ENCODE results near the gene COX5A. TPM values are rescaled to one million over a fixed set of nuclear protein-coding genes. Genes with fewer than 3 reads are reported as not detected.

The COX5A gene
- total and polyA plus RNA-seq, 2 of the 13 experiments (the other 11 are each of a cell fraction or from before 2014, with no cell fraction given): 158 to 218 TPM

DNA sequence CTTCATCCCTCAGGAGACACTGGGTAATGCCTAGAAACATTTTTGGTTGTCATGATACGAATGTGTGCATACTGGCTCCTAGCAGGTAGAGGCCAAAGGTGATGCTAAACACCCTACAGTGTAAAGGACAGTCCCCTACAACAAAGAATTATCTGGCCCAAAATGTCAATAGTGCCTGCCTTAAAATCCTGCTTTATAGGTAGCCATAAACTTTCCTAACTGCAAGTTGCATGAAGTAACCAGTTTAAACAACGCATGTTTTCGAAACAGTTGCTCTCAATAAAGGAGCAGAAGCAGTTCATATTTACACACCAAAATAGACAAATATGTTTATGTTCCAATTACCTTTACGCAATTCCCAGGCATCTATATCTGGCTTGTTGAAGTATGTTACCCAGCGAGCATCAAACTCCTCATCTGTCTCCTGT is 9.1 kb downstream of the COX5A start (continued):
- TF ChIP-seq, protein P1, sequence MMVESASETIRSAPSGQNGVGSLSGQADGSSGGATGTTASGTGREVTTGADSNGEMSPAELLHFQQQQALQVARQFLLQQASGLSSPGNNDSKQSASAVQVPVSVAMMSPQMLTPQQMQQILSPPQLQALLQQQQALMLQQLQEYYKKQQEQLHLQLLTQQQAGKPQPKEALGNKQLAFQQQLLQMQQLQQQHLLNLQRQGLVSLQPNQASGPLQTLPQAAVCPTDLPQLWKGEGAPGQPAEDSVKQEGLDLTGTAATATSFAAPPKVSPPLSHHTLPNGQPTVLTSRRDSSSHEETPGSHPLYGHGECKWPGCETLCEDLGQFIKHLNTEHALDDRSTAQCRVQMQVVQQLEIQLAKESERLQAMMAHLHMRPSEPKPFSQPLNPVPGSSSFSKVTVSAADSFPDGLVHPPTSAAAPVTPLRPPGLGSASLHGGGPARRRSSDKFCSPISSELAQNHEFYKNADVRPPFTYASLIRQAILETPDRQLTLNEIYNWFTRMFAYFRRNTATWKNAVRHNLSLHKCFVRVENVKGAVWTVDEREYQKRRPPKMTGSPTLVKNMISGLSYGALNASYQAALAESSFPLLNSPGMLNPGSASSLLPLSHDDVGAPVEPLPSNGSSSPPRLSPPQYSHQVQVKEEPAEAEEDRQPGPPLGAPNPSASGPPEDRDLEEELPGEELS (CRISPR knock-in tag; IDR thresholded peaks at IDR 0.05): peak; percentile 89
- TF ChIP-seq KLF16 (CRISPR knock-in tag; IDR thresholded peaks at IDR 0.05): no peak; a peak in 1 of 4 replicates
- no peak for TF ChIP-seq ZNF530 (CRISPR knock-in tag; IDR thresholded peaks at IDR 0.05; ENCODE audit: low read depth)
- no peak for TF ChIP-seq JDP2 (CRISPR knock-in tag; IDR thresholded peaks at IDR 0.05; ENCODE audit: borderline replicate concordance)
- TF ChIP-seq SRSF9 (IDR thresholded peaks at IDR 0.05; ENCODE audit: borderline replicate concordance, insufficient read depth, low read depth, low read length, poor library complexity, severe bottlenecking): no peak
- no peak for TF ChIP-seq HNF4G (IDR thresholded peaks at IDR 0.05; ENCODE audit: borderline replicate concordance, low read depth, low read length)
- TF ChIP-seq HNF4G (CRISPR knock-in tag; IDR thresholded peaks at IDR 0.05; ENCODE audit: borderline replicate concordance, low read depth): no peak
- TF ChIP-seq ZNF205 (CRISPR knock-in tag; IDR thresholded peaks at IDR 0.05): no peak
- TF ChIP-seq, protein P2, sequence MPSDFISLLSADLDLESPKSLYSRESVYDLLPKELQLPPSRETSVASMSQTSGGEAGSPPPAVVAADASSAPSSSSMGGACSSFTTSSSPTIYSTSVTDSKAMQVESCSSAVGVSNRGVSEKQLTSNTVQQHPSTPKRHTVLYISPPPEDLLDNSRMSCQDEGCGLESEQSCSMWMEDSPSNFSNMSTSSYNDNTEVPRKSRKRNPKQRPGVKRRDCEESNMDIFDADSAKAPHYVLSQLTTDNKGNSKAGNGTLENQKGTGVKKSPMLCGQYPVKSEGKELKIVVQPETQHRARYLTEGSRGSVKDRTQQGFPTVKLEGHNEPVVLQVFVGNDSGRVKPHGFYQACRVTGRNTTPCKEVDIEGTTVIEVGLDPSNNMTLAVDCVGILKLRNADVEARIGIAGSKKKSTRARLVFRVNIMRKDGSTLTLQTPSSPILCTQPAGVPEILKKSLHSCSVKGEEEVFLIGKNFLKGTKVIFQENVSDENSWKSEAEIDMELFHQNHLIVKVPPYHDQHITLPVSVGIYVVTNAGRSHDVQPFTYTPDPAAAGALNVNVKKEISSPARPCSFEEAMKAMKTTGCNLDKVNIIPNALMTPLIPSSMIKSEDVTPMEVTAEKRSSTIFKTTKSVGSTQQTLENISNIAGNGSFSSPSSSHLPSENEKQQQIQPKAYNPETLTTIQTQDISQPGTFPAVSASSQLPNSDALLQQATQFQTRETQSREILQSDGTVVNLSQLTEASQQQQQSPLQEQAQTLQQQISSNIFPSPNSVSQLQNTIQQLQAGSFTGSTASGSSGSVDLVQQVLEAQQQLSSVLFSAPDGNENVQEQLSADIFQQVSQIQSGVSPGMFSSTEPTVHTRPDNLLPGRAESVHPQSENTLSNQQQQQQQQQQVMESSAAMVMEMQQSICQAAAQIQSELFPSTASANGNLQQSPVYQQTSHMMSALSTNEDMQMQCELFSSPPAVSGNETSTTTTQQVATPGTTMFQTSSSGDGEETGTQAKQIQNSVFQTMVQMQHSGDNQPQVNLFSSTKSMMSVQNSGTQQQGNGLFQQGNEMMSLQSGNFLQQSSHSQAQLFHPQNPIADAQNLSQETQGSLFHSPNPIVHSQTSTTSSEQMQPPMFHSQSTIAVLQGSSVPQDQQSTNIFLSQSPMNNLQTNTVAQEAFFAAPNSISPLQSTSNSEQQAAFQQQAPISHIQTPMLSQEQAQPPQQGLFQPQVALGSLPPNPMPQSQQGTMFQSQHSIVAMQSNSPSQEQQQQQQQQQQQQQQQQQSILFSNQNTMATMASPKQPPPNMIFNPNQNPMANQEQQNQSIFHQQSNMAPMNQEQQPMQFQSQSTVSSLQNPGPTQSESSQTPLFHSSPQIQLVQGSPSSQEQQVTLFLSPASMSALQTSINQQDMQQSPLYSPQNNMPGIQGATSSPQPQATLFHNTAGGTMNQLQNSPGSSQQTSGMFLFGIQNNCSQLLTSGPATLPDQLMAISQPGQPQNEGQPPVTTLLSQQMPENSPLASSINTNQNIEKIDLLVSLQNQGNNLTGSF (CRISPR knock-in tag; IDR thresholded peaks at IDR 0.05): no peak
- TF ChIP-seq NR2C2 (CRISPR knock-in tag; IDR thresholded peaks at IDR 0.05; ENCODE audit: borderline replicate concordance): peak; percentile 57
- no peak for TF ChIP-seq ZNF441 (CRISPR knock-in tag; IDR thresholded peaks at IDR 0.05; ENCODE audit: borderline replicate concordance)
- peak; percentile 36; the same call in 1 of the 2 replicates for TF ChIP-seq HNF4A (CRISPR knock-in tag; IDR thresholded peaks at IDR 0.05)
- peak in 1 of 2 experiments; percentile 37; a peak in 1 of 4 replicates for TF ChIP-seq EP300 (IDR thresholded peaks at IDR 0.05; ENCODE audit: low read depth in 2 of 2, low read length in 2 of 2)
- TF ChIP-seq EP300 (CRISPR knock-in tag; IDR thresholded peaks at IDR 0.05; ENCODE audit: borderline replicate concordance): no peak
- TF ChIP-seq MIER3 (CRISPR knock-in tag; IDR thresholded peaks at IDR 0.05; ENCODE audit: borderline replicate concordance): no peak
- TF ChIP-seq ZNF781 (CRISPR knock-in tag; IDR thresholded peaks at IDR 0.05; ENCODE audit: borderline replicate concordance, not compliant biosample characterization): no peak
- no peak for TF ChIP-seq ZNF775 (CRISPR knock-in tag; IDR thresholded peaks at IDR 0.05; ENCODE audit: borderline replicate concordance)
- no peak for TF ChIP-seq ZNF713 (CRISPR knock-in tag; IDR thresholded peaks at IDR 0.05)
- TF ChIP-seq, protein P3, sequence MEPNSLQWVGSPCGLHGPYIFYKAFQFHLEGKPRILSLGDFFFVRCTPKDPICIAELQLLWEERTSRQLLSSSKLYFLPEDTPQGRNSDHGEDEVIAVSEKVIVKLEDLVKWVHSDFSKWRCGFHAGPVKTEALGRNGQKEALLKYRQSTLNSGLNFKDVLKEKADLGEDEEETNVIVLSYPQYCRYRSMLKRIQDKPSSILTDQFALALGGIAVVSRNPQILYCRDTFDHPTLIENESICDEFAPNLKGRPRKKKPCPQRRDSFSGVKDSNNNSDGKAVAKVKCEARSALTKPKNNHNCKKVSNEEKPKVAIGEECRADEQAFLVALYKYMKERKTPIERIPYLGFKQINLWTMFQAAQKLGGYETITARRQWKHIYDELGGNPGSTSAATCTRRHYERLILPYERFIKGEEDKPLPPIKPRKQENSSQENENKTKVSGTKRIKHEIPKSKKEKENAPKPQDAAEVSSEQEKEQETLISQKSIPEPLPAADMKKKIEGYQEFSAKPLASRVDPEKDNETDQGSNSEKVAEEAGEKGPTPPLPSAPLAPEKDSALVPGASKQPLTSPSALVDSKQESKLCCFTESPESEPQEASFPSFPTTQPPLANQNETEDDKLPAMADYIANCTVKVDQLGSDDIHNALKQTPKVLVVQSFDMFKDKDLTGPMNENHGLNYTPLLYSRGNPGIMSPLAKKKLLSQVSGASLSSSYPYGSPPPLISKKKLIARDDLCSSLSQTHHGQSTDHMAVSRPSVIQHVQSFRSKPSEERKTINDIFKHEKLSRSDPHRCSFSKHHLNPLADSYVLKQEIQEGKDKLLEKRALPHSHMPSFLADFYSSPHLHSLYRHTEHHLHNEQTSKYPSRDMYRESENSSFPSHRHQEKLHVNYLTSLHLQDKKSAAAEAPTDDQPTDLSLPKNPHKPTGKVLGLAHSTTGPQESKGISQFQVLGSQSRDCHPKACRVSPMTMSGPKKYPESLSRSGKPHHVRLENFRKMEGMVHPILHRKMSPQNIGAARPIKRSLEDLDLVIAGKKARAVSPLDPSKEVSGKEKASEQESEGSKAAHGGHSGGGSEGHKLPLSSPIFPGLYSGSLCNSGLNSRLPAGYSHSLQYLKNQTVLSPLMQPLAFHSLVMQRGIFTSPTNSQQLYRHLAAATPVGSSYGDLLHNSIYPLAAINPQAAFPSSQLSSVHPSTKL (CRISPR knock-in tag; IDR thresholded peaks at IDR 0.05): peak; percentile 61; the same call in 1 of the 2 replicates

Data from HepG2 (cell line).